Activated T-helper 9 cell treated with anti-CD3 and anti-CD28 coated beads, Interleukin-2, amount 50 U/mL, for 16 hours (primary cell): ENCODE results near the gene CST1.

ENCODE experiments used
- DNase-seq: peaks from one replicate; pipeline ENCODE4 v3.0.0-alpha.2; 2020; ENCODE audit warnings: low read depth

The CST1 gene

GRCh38 chr20:23705895-23706294 is 44.8 kb downstream of the CST1 start:
- DNase-seq = no peak

DNA sequence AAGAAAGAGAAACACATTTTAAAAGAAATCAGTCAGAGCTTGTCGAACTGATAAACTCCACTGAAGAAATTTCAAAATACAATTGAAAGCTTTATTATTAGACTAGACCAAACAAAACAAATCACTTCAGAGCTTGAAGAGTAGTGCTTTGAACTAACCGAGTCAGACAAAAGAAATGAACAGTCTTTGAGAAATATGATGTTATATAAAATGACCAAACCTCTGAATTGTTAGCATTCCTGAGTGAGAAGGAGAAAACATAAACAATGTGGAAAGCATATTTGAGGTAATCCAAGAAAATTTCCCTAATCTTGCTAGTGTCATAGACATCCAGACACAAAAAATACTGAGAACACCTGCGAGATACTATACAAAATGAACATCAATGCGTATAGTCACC is 48.7 kb downstream of the CST1 start:
- no peak for DNase-seq

- no peak for DNase-seq
Observed at GRCh38 chr20:23700931-23701330, 49.8 kb downstream of the CST1 start.

DNA sequence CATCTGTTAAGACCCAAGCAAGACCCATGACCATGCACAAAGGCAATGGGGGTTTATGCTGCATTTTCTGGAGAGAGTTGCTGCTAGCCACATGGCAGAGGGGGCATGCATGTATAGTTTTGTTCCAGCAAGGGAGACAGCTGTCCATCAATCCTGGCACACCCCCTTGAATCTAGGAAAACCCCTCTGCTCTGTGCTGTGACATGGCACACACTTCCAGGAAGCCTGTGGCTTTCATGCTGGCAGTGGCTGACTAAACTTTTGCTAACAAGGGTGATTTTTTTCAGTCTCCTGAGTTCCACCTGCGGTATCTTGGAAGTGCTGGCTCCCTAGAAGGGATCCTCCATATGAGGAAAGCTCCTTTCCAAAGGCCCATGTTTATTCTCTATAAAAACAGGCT is 52.8 kb downstream of the CST1 start:
- DNase-seq = no peak
